ENCODE results near the gene GSTO2.
A peak's percentile ranks its signal among the peaks of the same experiment; 100 is the strongest.

The GSTO2 gene

GRCh38 chr10:104327745-104328645, 59.0 kb downstream of the GSTO2 start:
- DNase-seq, result no peak

GRCh38 chr10:104328646-104328895, 59.6 kb downstream of the GSTO2 start:
- no peak for DNase-seq

GRCh38 chr10:104328896-104329710, 60.1 kb downstream of the GSTO2 start:
- DNase-seq, result no peak

GRCh38 chr10:104329735-104330134, 60.8 kb downstream of the GSTO2 start:
- no peak for DNase-seq

GRCh38 chr10:104330168-104331110, 61.5 kb downstream of the GSTO2 start:
- no peak for DNase-seq

- DNase-seq, result no peak
Observed at GRCh38 chr10:104331208-104331838, 62.3 kb downstream of the GSTO2 start.

- DNase-seq, result no peak
Observed at GRCh38 chr10:104332243-104333031, 63.5 kb downstream of the GSTO2 start.

- no peak for DNase-seq
Observed at GRCh38 chr10:104333032-104333727, 64.2 kb downstream of the GSTO2 start.

- DNase-seq, result no peak
Observed at GRCh38 chr10:104333728-104334373, 64.9 kb downstream of the GSTO2 start.

- DNase-seq, result no peak
Observed at GRCh38 chr10:104334561-104334960, 65.6 kb downstream of the GSTO2 start.

GRCh38 chr10:104334965-104335650, 66.1 kb downstream of the GSTO2 start:
- DNase-seq, result peak; percentile 25

- DNase-seq, result no peak
Observed at GRCh38 chr10:104336821-104337467, 68.0 kb downstream of the GSTO2 start.

- DNase-seq, result no peak
Observed at GRCh38 chr10:104337521-104337984, 68.6 kb downstream of the GSTO2 start.

GRCh38 chr10:104337985-104338735, 69.2 kb downstream of the GSTO2 start, which contains the start of gene ITPRIP:
TSS of gene ITPRIP (minus strand) at chr10:104338465. CDS start at chr10:104316051, 22,414 bp downstream.
- DNase-seq, result no peak

GRCh38 chr10:104339469-104340110, 70.6 kb downstream of the GSTO2 start:
- no peak for DNase-seq

- DNase-seq, result no peak
Observed at GRCh38 chr10:104340111-104340526, 71.1 kb downstream of the GSTO2 start.

- no peak for DNase-seq
Observed at GRCh38 chr10:104340641-104341040, 71.7 kb downstream of the GSTO2 start.

- DNase-seq, result no peak
Observed at GRCh38 chr10:104342941-104343411, 74.0 kb downstream of the GSTO2 start.
